Loucy (cell line): ENCODE data around the gene FERD3L.

Source experiments
- H2AFZ ChIP-seq: fragments of 200-600 bp; sonication (generic); 2 replicates; pipeline ENCODE4 v1.6.0; 2016; ENCODE audit warnings: antibody characterized with exemption, mild to moderate bottlenecking, low read length, moderate library complexity
- H3F3A ChIP-seq: fragments of 200-600 bp; 2 replicates; pipeline ENCODE4 v1.6.0; 2016; ENCODE audit warnings: antibody characterized with exemption, low read depth, mild to moderate bottlenecking
- H3K27me3 ChIP-seq: fragments of 200-600 bp; sonication (generic); 2 replicates; pipeline ENCODE4 v1.6.1; 2014; ENCODE audit warnings: low read length, mild to moderate bottlenecking; ENCODE audit not compliant: insufficient read depth, poor library complexity, severe bottlenecking
- H3K36me3 ChIP-seq: fragments of 200-600 bp; sonication (generic); 2 replicates; pipeline ENCODE4 v1.6.1; 2016; ENCODE audit warnings: low read length; ENCODE audit not compliant: insufficient read depth
- H3K4me1 ChIP-seq: fragments of 200-600 bp; sonication (generic); 2 replicates; pipeline ENCODE4 v1.5.1; 2014; ENCODE audit warnings: low read length, mild to moderate bottlenecking; ENCODE audit not compliant: insufficient read depth, poor library complexity, severe bottlenecking
- H3K4me2 ChIP-seq: fragments of 200-600 bp; sonication (generic); 2 replicates; pipeline ENCODE4 v1.6.0; 2014; ENCODE audit warnings: antibody characterized with exemption, low read length, low read depth, mild to moderate bottlenecking; ENCODE audit not compliant: poor library complexity, severe bottlenecking
- H3K4me3 ChIP-seq: fragments of 200-600 bp; sonication (generic); 2 replicates; pipeline ENCODE4 v1.5.1; 2014; ENCODE audit warnings: low read length, mild to moderate bottlenecking, mixed read lengths; ENCODE audit not compliant: poor library complexity, severe bottlenecking
- H3K79me2 ChIP-seq: fragments of 200-600 bp; sonication (generic); 2 replicates; pipeline ENCODE4 v1.6.1; 2014; ENCODE audit warnings: low read length; ENCODE audit not compliant: insufficient read depth
- H3K9ac ChIP-seq: fragments of 200-600 bp; sonication (generic); 2 replicates; pipeline ENCODE4 v1.6.0; 2014; ENCODE audit warnings: mild to moderate bottlenecking, low read depth, low read length, moderate library complexity; ENCODE audit not compliant: poor library complexity, severe bottlenecking
- H3K9me2 ChIP-seq: fragments of 200-600 bp; sonication (generic); replicated peaks from 2 replicates; pipeline ENCODE4 v1.6.1; 2016; ENCODE audit warnings: low read depth, low read length, mixed read lengths
- H3K9me3 ChIP-seq: fragments of 200-600 bp; sonication (generic); 2 replicates; pipeline ENCODE4 v1.6.1; 2014; ENCODE audit warnings: mild to moderate bottlenecking, antibody characterized with exemption, low read length, low read depth; ENCODE audit not compliant: insufficient read depth
- H4K20me1 ChIP-seq: fragments of 200-600 bp; sonication (generic); 2 replicates; pipeline ENCODE4 v1.6.0; 2014; ENCODE audit warnings: antibody characterized with exemption, low read length, mild to moderate bottlenecking; ENCODE audit not compliant: insufficient read depth, poor library complexity, severe bottlenecking
- CTCF ChIP-seq: fragments of 200-600 bp; sonication (generic); conservative IDR thresholded peaks from 2 replicates; pipeline ENCODE4 v1.5.1; 2014; ENCODE audit warnings: mild to moderate bottlenecking, antibody characterized with exemption, low read length
- EZH2phosphoT487 ChIP-seq: fragments of 200-600 bp; IDR thresholded peaks from 2 replicates; pipeline ENCODE4 v1.6.1; 2018; ENCODE audit warnings: antibody characterized with exemption, mild to moderate bottlenecking, moderate library complexity, borderline replicate concordance

Gene FERD3L

GRCh38 chr7:19098510-19098909 lies 46.7 kb downstream of the FERD3L start:
- TF ChIP-seq EZH2phosphoT487 (no peak), CTCF (no peak)

GRCh38 chr7:19097165-19098055 lies 47.8 kb downstream of the FERD3L start:
- Histone ChIP-seq H3F3A (no peaks in the 10 kb centered on the region), H2AFZ (no peak overlapping the region), H3K9ac (no peak overlapping the region), H3K79me2 (no peaks in the 10 kb centered on the region), H4K20me1 (no peaks in the 10 kb centered on the region), H3K4me1 (peaks cover 11% of the 10 kb centered on the region), H3K9me3 (no peaks in the 10 kb centered on the region), H3K9me2 (no peaks in the 10 kb centered on the region), H3K4me2 (no peak overlapping the region), H3K36me3 (no peaks in the 10 kb centered on the region), H3K27me3 (no peaks in the 10 kb centered on the region), H3K4me3 (no peak overlapping the region)
- TF ChIP-seq CTCF, result no peak
- no peak for TF ChIP-seq EZH2phosphoT487

More at GRCh38 chr7:19098510-19098909, 46.7 kb downstream of the FERD3L start:
- no peak overlapping the region for H3K9ac ChIP-seq
- no peak overlapping the region for H3K4me2 ChIP-seq
- peaks cover 11% of the 10 kb centered on the region for H3K4me1 ChIP-seq
- H3K79me2 ChIP-seq, result no peaks in the 10 kb centered on the region
- no peaks in the 10 kb centered on the region for H3K27me3 ChIP-seq
- no peak overlapping the region for H2AFZ ChIP-seq
- no peaks in the 10 kb centered on the region for H3K9me3 ChIP-seq
- H3K4me3 ChIP-seq, result no peak overlapping the region
- no peaks in the 10 kb centered on the region for H3F3A ChIP-seq
- H3K36me3 ChIP-seq, result no peaks in the 10 kb centered on the region
- no peaks in the 10 kb centered on the region for H4K20me1 ChIP-seq
- H3K9me2 ChIP-seq, result no peaks in the 10 kb centered on the region

- TF ChIP-seq CTCF (no peak), EZH2phosphoT487 (no peak)
- no peaks in the 10 kb centered on the region for H3F3A ChIP-seq
- H3K27me3 ChIP-seq, result no peaks in the 10 kb centered on the region
- H3K4me1 ChIP-seq, result peaks cover 11% of the 10 kb centered on the region
- H3K9ac ChIP-seq, result no peak overlapping the region
- no peak overlapping the region for H3K4me2 ChIP-seq
- no peaks in the 10 kb centered on the region for H3K9me2 ChIP-seq
- no peaks in the 10 kb centered on the region for H3K9me3 ChIP-seq
- H3K36me3 ChIP-seq, result no peaks in the 10 kb centered on the region
- no peak overlapping the region for H2AFZ ChIP-seq
- H4K20me1 ChIP-seq, result no peaks in the 10 kb centered on the region
- H3K79me2 ChIP-seq, result no peaks in the 10 kb centered on the region
- H3K4me3 ChIP-seq, result no peak overlapping the region
These were observed 49.8 kb downstream of the FERD3L start for GRCh38 chr7:19095353-19095860.
